GM06990 (cell line): Measurements from ENCODE around the gene MAFF.
"Not testable (repeated sequence)": the region's sequence is repeated elsewhere in the genome, so short reads cannot be mapped to it uniquely, and the experiment has no call there.

Experiments used
- DNase-seq: peaks from one replicate; pipeline ENCODE4 v3.0.0-alpha.2; 2011; ENCODE audit not compliant: insufficient read length; ENCODE audit errors: extremely low read depth
- H3K27me3 ChIP-seq: replicated peaks from 2 replicates; pipeline ENCODE4 v1.6.0; 2011; ENCODE audit warnings: low read length; ENCODE audit not compliant: control insufficient read depth, insufficient read depth
- H3K36me3 ChIP-seq: 2 replicates; pipeline ENCODE4 v1.5.1; 2011; ENCODE audit warnings: low read length; ENCODE audit not compliant: control insufficient read depth, insufficient read depth
- H3K4me3 ChIP-seq: replicated peaks from 2 replicates; pipeline ENCODE4 v1.5.1; 2011; ENCODE audit warnings: low read depth, mild to moderate bottlenecking, control low read depth, low read length
- CTCF ChIP-seq: IDR thresholded peaks from 2 replicates; pipeline ENCODE4 v1.5.1; 2011; ENCODE audit warnings: low read length, control low read depth, mild to moderate bottlenecking, inconsistent platforms; ENCODE audit not compliant: insufficient read depth, poor library complexity, severe bottlenecking

MAFF gene

GRCh38 chr22:38233427-38233826 lies 31.6 kb downstream of the MAFF start:
- peaks cover 12% of the 10 kb centered on the region for H3K36me3 ChIP-seq
- H3K27me3 ChIP-seq: no peaks in the 10 kb centered on the region
- no peak overlapping the region for H3K4me3 ChIP-seq
- TF ChIP-seq CTCF: no peak
- DNase-seq: no peak

DNA sequence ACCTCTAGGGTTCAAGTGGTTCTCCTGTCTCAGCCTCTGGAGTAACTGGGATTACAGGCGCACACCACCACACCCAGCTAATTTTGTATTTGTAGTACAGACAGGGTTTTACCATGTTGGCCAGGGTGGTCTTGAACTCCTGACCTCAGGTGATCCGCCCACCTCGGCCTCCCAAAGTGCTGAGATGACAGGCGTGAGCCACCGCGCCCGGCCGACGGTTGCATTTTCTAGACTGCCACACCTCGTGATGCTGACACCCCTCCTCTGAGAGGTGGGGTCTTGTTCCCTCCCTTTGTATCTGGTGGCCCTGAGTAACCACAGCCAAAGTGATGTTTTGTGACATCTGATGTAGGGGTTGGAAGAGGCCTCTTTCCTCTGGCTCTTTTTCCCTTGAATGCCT lies 32.1 kb downstream of the MAFF start:
- H3K36me3 ChIP-seq: peaks cover 12% of the 10 kb centered on the region
- not testable (repeated sequence) for DNase-seq, H3K4me3 ChIP-seq, H3K27me3 ChIP-seq

DNA sequence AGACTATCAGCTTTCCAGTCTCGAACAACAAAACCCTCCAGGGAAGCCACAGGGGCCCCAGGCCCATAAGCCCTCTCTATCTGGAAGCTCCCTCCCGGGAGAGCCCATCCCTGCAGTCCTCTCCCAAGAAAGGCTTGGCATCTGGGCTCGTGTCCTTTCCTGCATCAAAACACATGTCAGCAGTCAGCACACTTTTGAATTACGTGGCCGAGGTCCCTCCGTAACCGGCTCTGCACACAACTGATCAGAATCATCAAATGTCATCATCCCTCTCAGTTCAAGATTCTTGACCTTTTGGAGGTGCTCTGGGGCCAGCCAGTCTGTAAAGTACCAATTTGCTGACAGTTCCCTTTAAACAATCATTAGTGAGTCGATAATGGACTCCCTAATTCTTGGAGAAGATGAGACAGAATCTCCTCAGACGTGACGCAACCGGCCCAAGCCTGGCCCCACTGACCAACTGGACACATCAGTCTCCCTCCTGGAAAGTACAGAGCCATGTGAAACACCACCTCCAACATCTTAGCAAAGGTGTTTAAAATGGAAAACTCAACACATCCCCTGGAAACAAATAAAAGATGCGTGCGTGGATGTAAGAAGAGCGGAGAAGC lies 33.6 kb downstream of the MAFF start:
- TF ChIP-seq CTCF: no peak
- Histone ChIP-seq H3K27me3 (no peaks in the 10 kb centered on the region), H3K36me3 (peaks cover 7% of the 10 kb centered on the region), H3K4me3 (no peak overlapping the region)
- DNase-seq: no peak

DNA sequence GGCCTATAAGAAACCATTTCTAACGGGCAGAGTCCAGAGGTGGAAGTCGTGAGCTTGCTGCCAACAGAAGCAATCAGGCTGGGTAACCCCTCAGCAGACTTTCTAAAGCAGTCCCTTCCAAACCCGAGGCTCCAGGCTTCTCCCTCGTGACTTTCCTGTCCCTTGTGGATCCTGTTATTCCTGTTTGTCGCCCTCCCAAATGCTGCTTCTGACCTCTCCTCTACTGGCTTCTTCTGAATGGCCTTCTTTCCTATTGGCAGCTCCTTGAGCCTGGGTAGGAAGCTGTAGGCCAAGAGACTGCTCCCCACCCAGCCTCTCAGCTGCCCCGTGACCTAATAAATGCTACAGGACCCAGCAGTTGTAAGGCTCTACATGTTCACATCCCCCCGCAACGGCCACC lies 35.0 kb downstream of the MAFF start:
- H3K36me3 ChIP-seq: peaks cover 5% of the 10 kb centered on the region
- H3K27me3 ChIP-seq: no peaks in the 10 kb centered on the region
- no peak overlapping the region for H3K4me3 ChIP-seq
- TF ChIP-seq CTCF: no peak
- DNase-seq: no peak

DNA sequence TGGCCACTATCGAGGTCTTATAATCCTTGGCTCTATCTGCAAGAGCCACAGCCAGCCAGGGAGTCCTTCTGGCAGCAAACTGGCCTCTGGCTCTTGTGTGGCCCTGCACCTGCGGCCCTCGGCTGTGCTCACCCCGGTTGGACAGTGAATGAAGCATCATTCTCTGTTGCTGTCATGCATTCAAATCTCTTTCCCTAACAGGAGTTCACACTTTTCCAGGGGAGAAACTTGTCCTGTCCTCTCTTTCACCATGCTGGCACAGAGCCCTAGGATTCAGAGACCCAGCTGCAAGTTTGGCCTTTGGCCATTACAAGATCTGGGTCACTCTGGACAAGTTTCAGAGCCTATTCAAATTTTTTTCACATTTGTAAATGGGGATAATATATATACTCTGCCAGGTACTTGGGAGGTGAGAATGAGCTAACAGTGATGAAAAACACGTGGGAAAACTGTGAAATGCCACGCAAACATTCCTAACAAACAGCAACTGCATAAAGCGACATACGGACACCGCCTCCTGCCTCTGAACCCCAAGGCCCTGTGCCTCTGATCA lies 36.8 kb downstream of the MAFF start:
- no peak overlapping the region for H3K4me3 ChIP-seq
- H3K27me3 ChIP-seq: no peaks in the 10 kb centered on the region
- no peak for DNase-seq
- TF ChIP-seq CTCF: no peak
- H3K36me3 ChIP-seq: peaks cover 6% of the 10 kb centered on the region

- no peak for DNase-seq
- H3K4me3 ChIP-seq: no peak overlapping the region
Measured at GRCh38 chr22:38239101-38239761, 37.4 kb downstream of the MAFF start.

More at GRCh38 chr22:38239101-38239761, 37.4 kb downstream of the MAFF start:
- Histone ChIP-seq H3K27me3 (no peaks in the 10 kb centered on the region), H3K36me3 (peaks cover 6% of the 10 kb centered on the region)
- TF ChIP-seq CTCF: no peak
